ENCODE results near the gene ARL8A.
A peak's percentile ranks its signal among the peaks of the same experiment; 100 is the strongest.

- no peak for TF ChIP-seq GATA3 (IDR thresholded peaks at IDR 0.05; ENCODE audit: low read depth, low read length)
- TF ChIP-seq GATA2 (IDR thresholded peaks at IDR 0.05; ENCODE audit: low read depth, low read length), result peak; percentile 33; the same call in 1 of the 2 replicates
Measured at GRCh38 chr1:202162047-202162417, 17.5 kb upstream of the ARL8A start.

All from SH-SY5Y (cell line).